CD1c-positive myeloid dendritic cell (primary cell): ENCODE results near the gene SERPINB6.
"Not testable (repeated sequence)": the region's sequence is repeated elsewhere in the genome, so short reads cannot be mapped to it uniquely, and the experiment has no call there.

Experiments used
- DNase-seq: peaks from one replicate; pipeline ENCODE4 v3.0.0-alpha.2; 2016; ENCODE audit errors: extremely low spot score

Gene SERPINB6

GRCh38 chr6:2971420-2972218 is at the start of gene SERPINB6:
Gene SERPINB6, minus strand, starts transcription at chr6:2971567. Its CDS starts 12,235 bp downstream, at chr6:2959332.
- DNase-seq = peak; percentile 60

- DNase-seq = no peak
Observed at GRCh38 chr6:3019749-3020320, 48.5 kb upstream of the SERPINB6 start.

- no peak for DNase-seq
Observed at GRCh38 chr6:3019065-3019464, 47.7 kb upstream of the SERPINB6 start.

GRCh38 chr6:3017304-3017703 is 45.9 kb upstream of the SERPINB6 start:
- DNase-seq = no peak

- DNase-seq = no peak
Observed at GRCh38 chr6:3016473-3017280, 45.3 kb upstream of the SERPINB6 start.

- no peak for DNase-seq
Observed at GRCh38 chr6:3015144-3015543, 43.8 kb upstream of the SERPINB6 start.

- no peak for DNase-seq
Observed at GRCh38 chr6:3014675-3015066, 43.3 kb upstream of the SERPINB6 start.

- no peak for DNase-seq
Observed at GRCh38 chr6:3013901-3014674, 42.7 kb upstream of the SERPINB6 start.

GRCh38 chr6:3013486-3013885 is 42.1 kb upstream of the SERPINB6 start:
- peak; percentile 59 for DNase-seq

GRCh38 chr6:3011592-3011991 is 40.2 kb upstream of the SERPINB6 start:
- no peak for DNase-seq

- DNase-seq = no peak
Observed at GRCh38 chr6:3011158-3011557, 39.8 kb upstream of the SERPINB6 start.

GRCh38 chr6:3009930-3010329 is 38.6 kb upstream of the SERPINB6 start:
- DNase-seq = no peak

- DNase-seq = not testable (repeated sequence)
Observed at GRCh38 chr6:3008712-3009265, 37.4 kb upstream of the SERPINB6 start.

- DNase-seq = no peak
Observed at GRCh38 chr6:3007571-3007970, 36.2 kb upstream of the SERPINB6 start.

GRCh38 chr6:3006476-3006875 is 35.1 kb upstream of the SERPINB6 start:
- DNase-seq = no peak

GRCh38 chr6:3005874-3006273 is 34.5 kb upstream of the SERPINB6 start:
- no peak for DNase-seq

- DNase-seq = no peak
Observed at GRCh38 chr6:3005077-3005476, 33.7 kb upstream of the SERPINB6 start.

- not testable (repeated sequence) for DNase-seq
Observed at GRCh38 chr6:3003226-3003625, 31.9 kb upstream of the SERPINB6 start.

GRCh38 chr6:3001773-3002293 is 30.5 kb upstream of the SERPINB6 start:
- DNase-seq = peak; percentile 87

- DNase-seq = no peak
Observed at GRCh38 chr6:3001146-3001772, 29.9 kb upstream of the SERPINB6 start.
